Smooth muscle cell of bladder (primary cell): ENCODE results near the gene FAM47B. TPM values are rescaled to one million over a fixed set of nuclear protein-coding genes. Genes with fewer than 3 reads are reported as not detected.

Experiments used
- total RNA-seq: library from RNA; depleted of rRNA; stranded (reverse); fragments of >200 nt; gene quantifications from 2 replicates; pipeline ENCODE4 v1.2.3, GENCODE V29; 2014

FAM47B gene
- total RNA-seq = not detected in 2 replicates

DNA sequence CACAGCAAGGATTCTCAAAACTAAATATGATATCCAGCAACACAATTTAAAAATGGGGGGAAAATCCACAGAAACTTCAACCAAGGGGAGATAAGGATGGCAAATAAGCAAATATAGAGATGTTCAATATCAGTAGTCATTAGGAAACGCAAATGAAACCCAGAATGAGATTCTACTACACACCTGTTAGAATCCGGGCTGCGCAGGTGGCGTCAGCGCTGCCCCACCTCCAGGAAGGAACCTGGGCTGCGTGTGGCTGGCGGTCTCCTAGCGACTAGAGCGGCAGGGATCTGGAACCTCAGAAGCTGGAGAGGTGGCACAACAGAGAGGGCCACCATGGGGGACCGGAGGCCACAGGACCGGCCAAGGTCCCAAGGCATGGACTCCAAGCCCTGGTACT lies at the start of gene FAM47B:
Gene FAM47B, plus strand, starts transcription at position 301 of the 400 bp plus-strand sequence. Its CDS starts 36 bp downstream, at position 337.

